OCI-LY3 (cell line): ENCODE results near the gene PLA2G2F.

ENCODE experiments used
- H2AFZ ChIP-seq: fragments of 200-600, 300-600 bp; shearing (Covaris generic); 2 replicates; pipeline ENCODE4 v1.6.0; 2014; ENCODE audit warnings: antibody characterized with exemption, low read depth, low read length
- H3K27ac ChIP-seq: fragments of 200-600, 300-600 bp; sonication (generic); 2 replicates; pipeline ENCODE4 v1.5.1; 2014; ENCODE audit warnings: mild to moderate bottlenecking, low read length, moderate library complexity, mixed read lengths
- H3K27me3 ChIP-seq: fragments of 200-600, 300-600 bp; sonication (generic); 2 replicates; pipeline ENCODE4 v1.6.1; 2014; ENCODE audit warnings: low read depth, low read length, mixed read lengths
- H3K36me3 ChIP-seq: fragments of 200-600, 300-600 bp; sonication (generic); replicated peaks from 2 replicates; pipeline ENCODE3; 2014; ENCODE audit warnings: low read depth, low read length, mixed read lengths
- H3K4me1 ChIP-seq: fragments of 300-600, 200-600 bp; sonication (generic); 2 replicates; pipeline ENCODE4 v1.6.1; 2014; ENCODE audit warnings: low read length, mixed read lengths
- H3K4me2 ChIP-seq: fragments of 200-600, 300-600 bp; sonication (generic); 2 replicates; pipeline ENCODE4 v1.6.1; 2014; ENCODE audit warnings: low read length, mixed read lengths
- H3K4me3 ChIP-seq: fragments of 300-600, 200-600 bp; sonication (generic); 2 replicates; pipeline ENCODE4 v1.5.1; 2014; ENCODE audit warnings: antibody characterized with exemption, mild to moderate bottlenecking, low read length, moderate library complexity
- H3K79me2 ChIP-seq: fragments of 300-600, 200-600 bp; shearing (Covaris generic); 2 replicates; pipeline ENCODE4 v1.6.1; 2014; ENCODE audit warnings: mild to moderate bottlenecking, low read length, mixed read lengths
- H3K9ac ChIP-seq: fragments of 300-600, 200-600 bp; shearing (Covaris generic); 2 replicates; pipeline ENCODE4 v1.6.0; 2014; ENCODE audit warnings: mild to moderate bottlenecking, low read length, moderate library complexity
- H3K9me3 ChIP-seq: fragments of 200-600, 300-600 bp; shearing (Covaris generic); 2 replicates; pipeline ENCODE4 v1.6.1; 2014; ENCODE audit warnings: low read length, mixed read lengths; ENCODE audit not compliant: insufficient read depth
- H4K20me1 ChIP-seq: fragments of 200-600, 300-600 bp; sonication (generic); 2 replicates; pipeline ENCODE4 v1.6.1; 2016; ENCODE audit warnings: low read length, mixed read lengths; ENCODE audit not compliant: insufficient read depth
- CTCF ChIP-seq: fragments of 200-600, 300-600 bp; sonication (generic); IDR thresholded peaks from 2 replicates; pipeline ENCODE4 v1.5.1; 2014; ENCODE audit warnings: antibody characterized with exemption, low read length, low read depth
- EZH2phosphoT487 ChIP-seq: fragments of 200-600 bp; shearing (Covaris generic); IDR thresholded peaks from 2 replicates; pipeline ENCODE4 v1.6.1; 2018; ENCODE audit warnings: antibody characterized with exemption, mixed run types, low read depth

PLA2G2F gene

GRCh38 chr1:20199403-20199802 lies 60.3 kb downstream of the PLA2G2F start:
- Histone ChIP-seq H3K9me3 (no peaks in the 10 kb centered on the region), H2AFZ (no peak overlapping the region), H3K36me3 (no peaks in the 10 kb centered on the region), H3K4me3 (no peak overlapping the region), H3K27ac (no peak overlapping the region), H3K79me2 (no peaks in the 10 kb centered on the region), H3K4me1 (peaks cover 3% of the 10 kb centered on the region; the same call in 1 of the 2 replicates), H3K27me3 (peaks cover 3% of the 10 kb centered on the region), H4K20me1 (no peaks in the 10 kb centered on the region), H3K4me2 (no peak overlapping the region), H3K9ac (no peak overlapping the region)
- TF ChIP-seq EZH2phosphoT487 (no peak), CTCF (no peak)

- peaks cover 3% of the 10 kb centered on the region; the same call in 1 of the 2 replicates for H3K4me1 ChIP-seq
- H3K4me3 ChIP-seq: no peak overlapping the region
- TF ChIP-seq CTCF: no peak
- TF ChIP-seq EZH2phosphoT487: no peak
- H2AFZ ChIP-seq: no peak overlapping the region
- H4K20me1 ChIP-seq: no peaks in the 10 kb centered on the region
- no peak overlapping the region for H3K4me2 ChIP-seq
- no peaks in the 10 kb centered on the region for H3K79me2 ChIP-seq
- no peak overlapping the region for H3K9ac ChIP-seq
- H3K27ac ChIP-seq: no peak overlapping the region
- H3K27me3 ChIP-seq: peaks cover 3% of the 10 kb centered on the region
- H3K36me3 ChIP-seq: no peaks in the 10 kb centered on the region
- no peaks in the 10 kb centered on the region for H3K9me3 ChIP-seq
These were observed 60.7 kb downstream of the PLA2G2F start for GRCh38 chr1:20199840-20200239.
